OCI-LY7 (cell line): ENCODE measurements around the gene MVB12B.

Experiments used
- EZH2phosphoT487 ChIP-seq: fragments of 200-600 bp; sonication (generic); IDR thresholded peaks from 2 replicates; pipeline ENCODE4 v1.6.1; 2018; ENCODE audit warnings: low read depth, borderline replicate concordance, mild to moderate bottlenecking, mixed run types, antibody characterized with exemption, low read length, moderate library complexity, mixed read lengths
- TF ChIP-seq, protein P1 (sequence below): fragments of 200-600 bp; sonication (generic); conservative IDR thresholded peaks from 2 replicates; pipeline ENCODE4 v1.5.1; 2014; ENCODE audit warnings: mild to moderate bottlenecking, antibody characterized with exemption, low read length, moderate library complexity, mixed read lengths

- TF ChIP-seq, protein P1, sequence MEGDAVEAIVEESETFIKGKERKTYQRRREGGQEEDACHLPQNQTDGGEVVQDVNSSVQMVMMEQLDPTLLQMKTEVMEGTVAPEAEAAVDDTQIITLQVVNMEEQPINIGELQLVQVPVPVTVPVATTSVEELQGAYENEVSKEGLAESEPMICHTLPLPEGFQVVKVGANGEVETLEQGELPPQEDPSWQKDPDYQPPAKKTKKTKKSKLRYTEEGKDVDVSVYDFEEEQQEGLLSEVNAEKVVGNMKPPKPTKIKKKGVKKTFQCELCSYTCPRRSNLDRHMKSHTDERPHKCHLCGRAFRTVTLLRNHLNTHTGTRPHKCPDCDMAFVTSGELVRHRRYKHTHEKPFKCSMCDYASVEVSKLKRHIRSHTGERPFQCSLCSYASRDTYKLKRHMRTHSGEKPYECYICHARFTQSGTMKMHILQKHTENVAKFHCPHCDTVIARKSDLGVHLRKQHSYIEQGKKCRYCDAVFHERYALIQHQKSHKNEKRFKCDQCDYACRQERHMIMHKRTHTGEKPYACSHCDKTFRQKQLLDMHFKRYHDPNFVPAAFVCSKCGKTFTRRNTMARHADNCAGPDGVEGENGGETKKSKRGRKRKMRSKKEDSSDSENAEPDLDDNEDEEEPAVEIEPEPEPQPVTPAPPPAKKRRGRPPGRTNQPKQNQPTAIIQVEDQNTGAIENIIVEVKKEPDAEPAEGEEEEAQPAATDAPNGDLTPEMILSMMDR, result no peak
- no peak for TF ChIP-seq EZH2phosphoT487
These were observed 7.0 kb upstream of the MVB12B start for GRCh38 chr9:126319671-126320070.
